Measurements from ENCODE around the gene COL5A1. TPM values are rescaled to one million over a fixed set of nuclear protein-coding genes. Genes with fewer than 3 reads are reported as not detected.

Gene COL5A1
- total and polyA plus RNA-seq, 2 experiments from 2014 or later, result 211 to 812 TPM

- no peaks in the 10 kb centered on the region for H3K27me3 ChIP-seq (replicated peaks; ENCODE audit: insufficient read depth)
- peaks cover 46% of the 10 kb centered on the region for H3F3A ChIP-seq (ENCODE audit: insufficient read depth)
- H3K27ac ChIP-seq, result no peak overlapping the region
- no peak for TF ChIP-seq EZH2phosphoT487 (IDR thresholded peaks at IDR 0.05; ENCODE audit: insufficient read depth, low read depth)
- TF ChIP-seq EZH2 (IDR thresholded peaks at IDR 0.05; ENCODE audit: insufficient read depth, poor library complexity, severe bottlenecking), result no peak
- no peak overlapping the region for H3K4me3 ChIP-seq
- H3K36me3 ChIP-seq (ENCODE audit: low read depth), result peaks cover 58% of the 10 kb centered on the region; the same call in 1 of the 2 replicates
- 91 to 94% methylated on average over 19 of the region's 19 CpGs for WGBS, 2 experiments (ENCODE audit: low coverage in 1 of 2, low lambda C conversion rate in 2 of 2, missing lambda C conversion rate in 2 of 2)
- H3K79me2 ChIP-seq (ENCODE audit: insufficient read depth), result peaks cover 25% of the 10 kb centered on the region
- in situ Hi-C loops (cut with MboI), result no loop called here
- no peaks in the 10 kb centered on the region for H3K9me2 ChIP-seq (ENCODE audit: insufficient read depth)
- H3K9me3 ChIP-seq (ENCODE audit: low read depth), result no peaks in the 10 kb centered on the region
- no peak overlapping the region for H3K9ac ChIP-seq
- DNase-seq, result no peak
- H3K4me1 ChIP-seq (ENCODE audit: insufficient read depth), result no peaks in the 10 kb centered on the region
- no peak overlapping the region for H3K4me2 ChIP-seq (ENCODE audit: unreplicated experiment)
- H2AFZ ChIP-seq, result no peak overlapping the region
- no peaks in the 10 kb centered on the region; the same call in 1 of the 2 replicates for H4K20me1 ChIP-seq (ENCODE audit: insufficient read depth)
These were observed 186.0 kb downstream of the COL5A1 start for GRCh38 chr9:134827559-134827958.

GRCh38 chr9:134827993-134828392 lies 186.4 kb downstream of the COL5A1 start:
- Histone ChIP-seq H3K36me3 (ENCODE audit: low read depth) (peaks cover 63% of the 10 kb centered on the region; the same call in 1 of the 2 replicates), H3K4me3 (no peak overlapping the region)

GRCh38 chr9:134828892-134829291 lies 187.3 kb downstream of the COL5A1 start:
- 84 to 85% methylated on average over 11 of the region's 11 CpGs for WGBS, 2 experiments (ENCODE audit: low coverage in 1 of 2, low lambda C conversion rate in 2 of 2, missing lambda C conversion rate in 2 of 2)
- H3F3A ChIP-seq (ENCODE audit: insufficient read depth), result peaks cover 47% of the 10 kb centered on the region
- H3K9me3 ChIP-seq (ENCODE audit: low read depth), result no peaks in the 10 kb centered on the region
- no peaks in the 10 kb centered on the region; the same call in 1 of the 2 replicates for H4K20me1 ChIP-seq (ENCODE audit: insufficient read depth)
- H3K27ac ChIP-seq, result no peak overlapping the region
- no peak overlapping the region for H3K9ac ChIP-seq
- H3K4me2 ChIP-seq (ENCODE audit: unreplicated experiment), result no peak overlapping the region
- H3K36me3 ChIP-seq (ENCODE audit: low read depth), result peaks cover 60% of the 10 kb centered on the region; the same call in 1 of the 2 replicates
- TF ChIP-seq EZH2 (IDR thresholded peaks at IDR 0.05; ENCODE audit: insufficient read depth, poor library complexity, severe bottlenecking) (no peak), EZH2phosphoT487 (IDR thresholded peaks at IDR 0.05; ENCODE audit: insufficient read depth, low read depth) (no peak)
- in situ Hi-C loops (cut with MboI), result no loop called here
- no peaks in the 10 kb centered on the region for H3K4me1 ChIP-seq (ENCODE audit: insufficient read depth)
- no peak overlapping the region for H3K4me3 ChIP-seq
- no peaks in the 10 kb centered on the region for H3K27me3 ChIP-seq (replicated peaks; ENCODE audit: insufficient read depth)
- no peak overlapping the region for H2AFZ ChIP-seq
- DNase-seq, result no peak
- no peaks in the 10 kb centered on the region for H3K9me2 ChIP-seq (ENCODE audit: insufficient read depth)
- H3K79me2 ChIP-seq (ENCODE audit: insufficient read depth), result peaks cover 25% of the 10 kb centered on the region

More at GRCh38 chr9:134827993-134828392, 186.4 kb downstream of the COL5A1 start:
- Histone ChIP-seq H3K9ac (no peak overlapping the region), H3K27me3 (replicated peaks; ENCODE audit: insufficient read depth) (no peaks in the 10 kb centered on the region), H3K9me3 (ENCODE audit: low read depth) (no peaks in the 10 kb centered on the region), H3K27ac (no peak overlapping the region), H3K4me2 (ENCODE audit: unreplicated experiment) (no peak overlapping the region), H2AFZ (no peak overlapping the region), H3K4me1 (ENCODE audit: insufficient read depth) (no peaks in the 10 kb centered on the region), H3K79me2 (ENCODE audit: insufficient read depth) (peaks cover 25% of the 10 kb centered on the region), H3K9me2 (ENCODE audit: insufficient read depth) (no peaks in the 10 kb centered on the region), H3F3A (ENCODE audit: insufficient read depth) (peaks cover 47% of the 10 kb centered on the region), H4K20me1 (ENCODE audit: insufficient read depth) (no peaks in the 10 kb centered on the region; the same call in 1 of the 2 replicates)
- TF ChIP-seq EZH2phosphoT487 (IDR thresholded peaks at IDR 0.05; ENCODE audit: insufficient read depth, low read depth) (no peak), EZH2 (IDR thresholded peaks at IDR 0.05; ENCODE audit: insufficient read depth, poor library complexity, severe bottlenecking) (no peak)
- DNase-seq, result no peak
- 85 to 95% methylated on average over 12 of the region's 12 CpGs for WGBS, 2 experiments (ENCODE audit: low coverage in 1 of 2, low lambda C conversion rate in 2 of 2, missing lambda C conversion rate in 2 of 2)
- in situ Hi-C loops (cut with MboI), result no loop called here

GRCh38 chr9:134829356-134829937 lies 187.8 kb downstream of the COL5A1 start:
- Histone ChIP-seq H2AFZ (no peak overlapping the region), H3K9ac (no peak overlapping the region), H3K4me1 (ENCODE audit: insufficient read depth) (no peaks in the 10 kb centered on the region), H4K20me1 (ENCODE audit: insufficient read depth) (no peaks in the 10 kb centered on the region), H3F3A (ENCODE audit: insufficient read depth) (peaks cover 46% of the 10 kb centered on the region), H3K36me3 (ENCODE audit: low read depth) (peaks cover 59% of the 10 kb centered on the region; the same call in 1 of the 2 replicates), H3K79me2 (ENCODE audit: insufficient read depth) (peaks cover 25% of the 10 kb centered on the region), H3K9me3 (ENCODE audit: low read depth) (no peaks in the 10 kb centered on the region), H3K27ac (no peak overlapping the region), H3K4me2 (ENCODE audit: unreplicated experiment) (no peak overlapping the region), H3K9me2 (ENCODE audit: insufficient read depth) (no peaks in the 10 kb centered on the region), H3K4me3 (no peak overlapping the region), H3K27me3 (replicated peaks; ENCODE audit: insufficient read depth) (no peaks in the 10 kb centered on the region)
- in situ Hi-C loops (cut with MboI), result no loop called here
- 87 to 90% methylated on average over 14 to 35 of the region's 35 CpGs for WGBS, 2 experiments (ENCODE audit: low coverage in 1 of 2, low lambda C conversion rate in 2 of 2, missing lambda C conversion rate in 2 of 2)
- DNase-seq, result no peak
- TF ChIP-seq EZH2 (IDR thresholded peaks at IDR 0.05; ENCODE audit: insufficient read depth, poor library complexity, severe bottlenecking) (no peak), EZH2phosphoT487 (IDR thresholded peaks at IDR 0.05; ENCODE audit: insufficient read depth, low read depth) (no peak)
